AG04450 (cell line): ENCODE results near the gene RGMB. TPM values are rescaled to one million over a fixed set of nuclear protein-coding genes. Genes with fewer than 3 reads are reported as not detected.

Experiments
- CTCF ChIA-PET: fragments of 300-600, 350-600 bp; formaldehyde crosslinking; extraction: SDS; loops from one replicate; lab custom pipeline; 2022; ENCODE audit warnings: antibody characterized with exemption, inconsistent platforms; lab: Charles Lee
- POLR2A ChIA-PET: fragments of 350-600 bp; formaldehyde crosslinking; extraction: SDS; loops from one replicate; lab custom pipeline; 2021; ENCODE audit warnings: antibody characterized with exemption, inconsistent platforms; lab: Yijun Ruan, JAX
- DNase-seq: peaks from one replicate; pipeline ENCODE4 v3.0.0-alpha.2; 2011; ENCODE audit warnings: low read depth, low spot score
- H3K27ac ChIP-seq: one replicate; pipeline ENCODE4 v1.5.1; 2012; ENCODE audit warnings: low read depth, low read length, control low read depth
- H3K27me3 ChIP-seq: one replicate; pipeline ENCODE4 v1.6.0; 2012; ENCODE audit warnings: low read length; ENCODE audit not compliant: control insufficient read depth, insufficient read depth
- H3K4me3 ChIP-seq: 2 replicates; pipeline ENCODE4 v1.5.1; 2011; ENCODE audit warnings: mild to moderate bottlenecking, low read depth, low read length, control low read depth
- H3K9me3 ChIP-seq: 2 replicates; pipeline ENCODE4 v1.5.1; 2012; ENCODE audit warnings: low read length; ENCODE audit not compliant: control insufficient read depth, insufficient read depth
- CTCF ChIP-seq: IDR thresholded peaks from 2 replicates; pipeline ENCODE4 v1.5.1; 2011; ENCODE audit warnings: low read depth, low read length, control low read depth, inconsistent platforms
- polyA plus RNA-seq: library from polyadenylated mRNA; depleted of rRNA; stranded (reverse); fragments of >200 nt; gene quantifications from 2 replicates; pipeline ENCODE4 v1.2.3, GENCODE V29; 2011

RGMB gene
- polyA plus RNA-seq, 1 experiment: 53.6 TPM

GRCh38 chr5:98770209-98770910 is 3.1 kb upstream of the RGMB start:
- no peak for DNase-seq
- H3K27me3 ChIP-seq: no peaks in the 10 kb centered on the region
- H3K27ac ChIP-seq: peak overlapping the region; percentile 97
- TF ChIP-seq CTCF: no peak
- H3K9me3 ChIP-seq: no peaks in the 10 kb centered on the region; the same call in 1 of the 2 replicates
- ChIA-PET POLR2A (interaction anchor here (0.6 to 4.1 kb wide), 7 partner anchors 212 to 1587 kb away, joined by 3 to 30 read pairs (median 5); no protein-coding TSS in a partner anchor), CTCF (interaction anchor here (0.5 to 5.4 kb wide), 37 partner anchors 9 to 1590 kb away, joined by 3 to 38 read pairs (median 4); no protein-coding TSS in a partner anchor)
- H3K4me3 ChIP-seq: peak overlapping the region; percentile 92

- Histone ChIP-seq H3K9me3 (no peaks in the 10 kb centered on the region; the same call in 1 of the 2 replicates), H3K27me3 (no peaks in the 10 kb centered on the region), H3K27ac (peak overlapping the region; percentile 97), H3K4me3 (peak overlapping the region; percentile 92)
- DNase-seq: no peak
- TF ChIP-seq CTCF: no peak
- ChIA-PET POLR2A (interaction anchor here (0.6 to 4.1 kb wide), 5 partner anchors 213 to 1587 kb away, joined by 3 to 30 read pairs (median 5); no protein-coding TSS in a partner anchor), CTCF (interaction anchor here (0.5 to 5.4 kb wide), 35 partner anchors 8 to 1590 kb away, joined by 3 to 38 read pairs (median 4); no protein-coding TSS in a partner anchor)
Measured at GRCh38 chr5:98770911-98771322, 2.5 kb upstream of the RGMB start.

- POLR2A ChIA-PET: interaction anchor here (0.6 to 4.1 kb wide), 6 partner anchors 213 to 1588 kb away, joined by 3 to 30 read pairs (median 6); no protein-coding TSS in a partner anchor
- TF ChIP-seq CTCF: peak; percentile 97
- H3K9me3 ChIP-seq: no peaks in the 10 kb centered on the region; the same call in 1 of the 2 replicates
- CTCF ChIA-PET: interaction anchor here (0.5 to 5.4 kb wide), 40 partner anchors 8 to 1591 kb away, joined by 3 to 38 read pairs (median 4); no protein-coding TSS in a partner anchor
- no peaks in the 10 kb centered on the region for H3K27me3 ChIP-seq
- peak overlapping the region; percentile 92 for H3K4me3 ChIP-seq
- peak; percentile 87 for DNase-seq
- peak overlapping the region; percentile 97 for H3K27ac ChIP-seq
Measured at GRCh38 chr5:98771382-98772109, 1.9 kb upstream of the RGMB start.

GRCh38 chr5:98772415-98773213 is 849 bp upstream of the RGMB start:
- POLR2A ChIA-PET: interaction anchor here (0.6 to 1.7 kb wide), 2 partner anchors 676 to 1238 kb away, joined by 6 to 7 read pairs; no protein-coding TSS in a partner anchor
- no peak for TF ChIP-seq CTCF
- H3K27ac ChIP-seq: peak overlapping the region; percentile 83
- CTCF ChIA-PET: interaction anchor here (0.6 to 5.4 kb wide), 20 partner anchors 7 to 1591 kb away, joined by 3 to 38 read pairs (median 4); no protein-coding TSS in a partner anchor
- H3K9me3 ChIP-seq: no peaks in the 10 kb centered on the region; the same call in 1 of the 2 replicates
- peak overlapping the region; percentile 92 for H3K4me3 ChIP-seq
- H3K27me3 ChIP-seq: no peaks in the 10 kb centered on the region
- no peak for DNase-seq
